ENCODE results near the gene APBA3. TPM values are rescaled to one million over a fixed set of nuclear protein-coding genes. Genes with fewer than 3 reads are reported as not detected.
"Not testable (repeated sequence)": the region's sequence is repeated elsewhere in the genome, so short reads cannot be mapped to it uniquely, and the experiment has no call there.

Gene APBA3
- total and polyA plus RNA-seq, 2 donors: 23.7 to 26.1 TPM

DNA sequence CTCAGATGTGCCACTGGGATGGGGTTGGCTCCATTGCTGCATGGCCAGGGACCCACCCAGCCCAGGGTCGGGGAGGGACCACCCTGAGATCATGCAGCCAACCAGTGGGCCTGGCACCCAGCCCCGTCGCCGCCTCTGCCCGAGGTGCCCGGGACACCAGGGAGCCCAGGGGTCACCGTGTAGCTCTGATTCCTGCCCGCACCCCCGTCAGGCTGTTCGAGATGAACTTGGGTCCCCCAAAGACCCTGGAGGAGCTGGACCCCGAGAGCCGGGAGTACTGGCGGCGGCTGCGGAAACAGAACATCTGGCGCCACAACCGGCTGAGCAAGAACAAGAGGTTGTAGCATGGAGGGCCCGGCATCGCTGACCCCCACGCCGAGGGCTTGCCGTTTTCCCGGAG, 5.6 kb upstream of the APBA3 start:
- peak overlapping the region in 1 of 2 donors; percentile 9 for H3K27ac ChIP-seq (ENCODE audit: low read depth in 1 of 2, low read length in 1 of 2)
- H3K4me1 ChIP-seq (ENCODE audit: control insufficient read depth in 2 of 2, insufficient read depth in 2 of 2, low read length in 2 of 2): peaks cover 0 to 7% of the 10 kb centered on the region in 2 donors
- no peaks in the 10 kb centered on the region for H3K9me3 ChIP-seq (ENCODE audit: control insufficient read depth in 2 of 2, insufficient read depth in 1 of 2, low read length in 1 of 2)
- H3K4me3 ChIP-seq (ENCODE audit: low read length in 2 of 2): no peak overlapping the region
- WGBS: 99% methylated on average over 23 of the region's 23 CpGs
- no peak for DNase-seq (ENCODE audit: low read depth in 6 of 9, low spot score in 9 of 9)
- H3K27me3 ChIP-seq (ENCODE audit: control insufficient read depth in 2 of 2, insufficient read depth in 1 of 2, low read length in 1 of 2): no peaks in the 10 kb centered on the region
- peaks cover 30 to 44% of the 10 kb centered on the region in 2 donors for H3K36me3 ChIP-seq (ENCODE audit: control insufficient read depth in 2 of 2, insufficient read depth in 2 of 2, low read length in 1 of 2)

- no peaks in the 10 kb centered on the region for H3K27me3 ChIP-seq (ENCODE audit: control insufficient read depth in 2 of 2, insufficient read depth in 1 of 2, low read length in 1 of 2)
- no peak overlapping the region for H3K27ac ChIP-seq (ENCODE audit: low read depth in 1 of 2, low read length in 1 of 2)
- DNase-seq (ENCODE audit: low read depth in 6 of 9, low spot score in 9 of 9): no peak
- no peaks in the 10 kb centered on the region for H3K9me3 ChIP-seq (ENCODE audit: control insufficient read depth in 2 of 2, insufficient read depth in 1 of 2, low read length in 1 of 2)
- H3K36me3 ChIP-seq (ENCODE audit: control insufficient read depth in 2 of 2, insufficient read depth in 2 of 2, low read length in 1 of 2): peaks cover 30 to 44% of the 10 kb centered on the region in 2 donors
- no peak overlapping the region for H3K4me3 ChIP-seq (ENCODE audit: low read length in 2 of 2)
- WGBS: 96% methylated on average over 7 of the region's 7 CpGs
- peaks cover 4 to 12% of the 10 kb centered on the region in 2 donors for H3K4me1 ChIP-seq (ENCODE audit: control insufficient read depth in 2 of 2, insufficient read depth in 2 of 2, low read length in 2 of 2)
Measured at GRCh38 chr19:3766520-3766919, 5.0 kb upstream of the APBA3 start.

GRCh38 chr19:3765757-3766156, 4.3 kb upstream of the APBA3 start:
- peaks cover 30 to 44% of the 10 kb centered on the region in 2 donors for H3K36me3 ChIP-seq (ENCODE audit: control insufficient read depth in 2 of 2, insufficient read depth in 2 of 2, low read length in 1 of 2)
- 97% methylated on average over 5 of the region's 5 CpGs for WGBS
- H3K27ac ChIP-seq (ENCODE audit: low read depth in 1 of 2, low read length in 1 of 2): not testable (repeated sequence)

DNA sequence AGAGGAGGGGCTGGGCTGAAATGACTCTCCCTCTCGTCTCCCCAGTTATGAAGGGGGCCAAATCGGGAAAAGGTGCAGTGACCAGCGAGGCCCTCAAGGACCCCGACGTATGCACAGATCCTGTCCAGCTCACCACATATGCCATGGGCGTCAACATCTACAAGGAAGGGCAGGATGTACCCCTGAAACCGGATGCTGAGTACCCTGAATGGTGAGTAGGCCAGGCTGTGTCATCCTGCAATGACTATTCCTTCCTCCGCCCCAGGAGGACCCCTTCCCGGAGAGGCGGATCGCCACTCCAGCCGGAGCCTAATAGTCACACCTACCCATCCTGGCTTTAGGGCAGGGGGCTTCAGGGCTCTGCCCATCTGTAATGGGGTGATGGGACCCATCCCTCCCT, 3.6 kb upstream of the APBA3 start:
- Histone ChIP-seq H3K4me1 (ENCODE audit: control insufficient read depth in 2 of 2, insufficient read depth in 2 of 2, low read length in 2 of 2) (peaks cover 11 to 18% of the 10 kb centered on the region in 2 donors), H3K27ac (ENCODE audit: low read depth in 1 of 2, low read length in 1 of 2) (no peak overlapping the region), H3K27me3 (ENCODE audit: control insufficient read depth in 2 of 2, insufficient read depth in 1 of 2, low read length in 1 of 2) (no peaks in the 10 kb centered on the region), H3K36me3 (ENCODE audit: control insufficient read depth in 2 of 2, insufficient read depth in 2 of 2, low read length in 1 of 2) (peaks cover 30 to 44% of the 10 kb centered on the region in 2 donors), H3K9me3 (ENCODE audit: control insufficient read depth in 2 of 2, insufficient read depth in 1 of 2, low read length in 1 of 2) (no peaks in the 10 kb centered on the region), H3K4me3 (ENCODE audit: low read length in 2 of 2) (no peak overlapping the region)
- 98% methylated on average over 12 of the region's 12 CpGs for WGBS
- DNase-seq (ENCODE audit: low read depth in 6 of 9, low spot score in 9 of 9): no peak

More at GRCh38 chr19:3765757-3766156, 4.3 kb upstream of the APBA3 start:
- H3K4me3 ChIP-seq (ENCODE audit: low read length in 2 of 2); H3K27me3 ChIP-seq (ENCODE audit: control insufficient read depth in 2 of 2, insufficient read depth in 1 of 2, low read length in 1 of 2); DNase-seq (ENCODE audit: low read depth in 6 of 9, low spot score in 9 of 9); H3K9me3 ChIP-seq (ENCODE audit: control insufficient read depth in 2 of 2, insufficient read depth in 1 of 2, low read length in 1 of 2): not testable (repeated sequence)
- H3K4me1 ChIP-seq (ENCODE audit: control insufficient read depth in 2 of 2, insufficient read depth in 2 of 2, low read length in 2 of 2): peaks cover 7 to 17% of the 10 kb centered on the region in 2 donors

- Histone ChIP-seq H3K9me3 (ENCODE audit: control insufficient read depth in 2 of 2, insufficient read depth in 1 of 2, low read length in 1 of 2) (no peaks in the 10 kb centered on the region), H3K27ac (ENCODE audit: low read depth in 1 of 2, low read length in 1 of 2) (peak within 1 kb of the TSS; percentile 99 to 100), H3K27me3 (ENCODE audit: control insufficient read depth in 2 of 2, insufficient read depth in 1 of 2, low read length in 1 of 2) (no peaks in the 10 kb centered on the region), H3K4me3 (ENCODE audit: low read length in 2 of 2) (peak within 1 kb of the TSS; percentile 96 to 99), H3K36me3 (ENCODE audit: control insufficient read depth in 2 of 2, insufficient read depth in 2 of 2, low read length in 1 of 2) (peaks cover 33 to 35% of the 10 kb centered on the region in 2 donors), H3K4me1 (ENCODE audit: control insufficient read depth in 2 of 2, insufficient read depth in 2 of 2, low read length in 2 of 2) (peaks cover 11 to 18% of the 10 kb centered on the region in 2 donors)
- peak; percentile 99 to 100 (median 100) for DNase-seq (ENCODE audit: low read depth in 6 of 9, low spot score in 9 of 9)
- WGBS: 4% methylated on average over 47 of the region's 47 CpGs
Measured at GRCh38 chr19:3762501-3763459, 1.3 kb upstream of the APBA3 start, which contains the start of gene MRPL54. Gene MRPL54, plus strand, starts transcription at chr19:3762682. Its CDS starts 19 bp downstream, at chr19:3762701.

DNA sequence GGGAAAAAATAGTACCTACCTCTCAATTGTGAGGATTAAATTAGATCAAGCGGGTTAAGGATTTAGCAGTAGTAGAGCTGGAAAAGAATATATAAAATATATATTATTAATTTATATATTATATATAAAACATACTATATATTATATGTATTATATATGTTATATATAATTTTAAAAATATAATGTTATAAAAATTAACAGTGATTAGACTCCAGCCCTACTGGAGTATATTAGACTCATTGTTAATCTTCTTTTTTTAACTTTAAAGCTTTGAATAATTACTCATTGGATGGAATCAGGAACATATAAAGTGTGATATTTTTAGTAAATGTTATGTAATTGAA, 610 bp upstream of the APBA3 start:
- DNase-seq (ENCODE audit: low read depth in 6 of 9, low spot score in 9 of 9): no peak
- Histone ChIP-seq H3K4me3 (ENCODE audit: low read length in 2 of 2) (peak overlapping the region in 1 of 2 donors; percentile 96), H3K27me3 (ENCODE audit: control insufficient read depth in 2 of 2, insufficient read depth in 1 of 2, low read length in 1 of 2) (no peaks in the 10 kb centered on the region), H3K9me3 (ENCODE audit: control insufficient read depth in 2 of 2, insufficient read depth in 1 of 2, low read length in 1 of 2) (no peaks in the 10 kb centered on the region), H3K36me3 (ENCODE audit: control insufficient read depth in 2 of 2, insufficient read depth in 2 of 2, low read length in 1 of 2) (peaks cover 28 to 33% of the 10 kb centered on the region in 2 donors), H3K27ac (ENCODE audit: low read depth in 1 of 2, low read length in 1 of 2) (peak overlapping the region in 1 of 2 donors; percentile 99), H3K4me1 (ENCODE audit: control insufficient read depth in 2 of 2, insufficient read depth in 2 of 2, low read length in 2 of 2) (peaks cover 11 to 18% of the 10 kb centered on the region in 2 donors)
- WGBS: 80% methylated on average over 1 of the region's 1 CpG

DNA sequence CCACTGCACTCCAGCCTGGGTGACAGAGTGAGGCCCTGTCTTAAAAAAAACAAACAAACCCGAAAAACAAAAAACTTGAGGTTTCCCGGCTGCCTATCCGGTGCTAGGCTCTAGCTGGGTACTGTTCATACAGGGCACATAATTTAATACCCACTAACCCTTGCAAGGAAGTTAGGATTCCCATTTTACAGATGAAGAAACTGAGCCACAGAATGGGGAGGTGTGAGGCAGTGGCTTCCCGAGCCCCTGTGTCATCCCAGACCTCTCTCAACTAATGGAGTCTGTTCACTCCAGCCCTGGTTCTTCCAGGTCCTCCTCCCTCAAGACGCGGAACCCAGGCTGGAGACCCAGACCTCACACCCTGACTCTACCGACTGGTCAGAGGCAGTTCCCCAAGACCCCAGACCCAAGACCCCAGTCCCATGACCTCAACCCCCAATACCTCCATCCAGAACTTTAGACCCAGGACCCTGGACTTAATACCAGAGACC, 576 bp downstream of the APBA3 start:
- no peaks in the 10 kb centered on the region for H3K27me3 ChIP-seq (ENCODE audit: control insufficient read depth in 2 of 2, insufficient read depth in 1 of 2, low read length in 1 of 2)
- peaks cover 22 to 24% of the 10 kb centered on the region in 2 donors for H3K36me3 ChIP-seq (ENCODE audit: control insufficient read depth in 2 of 2, insufficient read depth in 2 of 2, low read length in 1 of 2)
- H3K4me3 ChIP-seq (ENCODE audit: low read length in 2 of 2): peak overlapping the region; percentile 96 to 99
- DNase-seq (ENCODE audit: low read depth in 6 of 9, low spot score in 9 of 9): peak in 1 of 9 donors; percentile 7
- H3K9me3 ChIP-seq (ENCODE audit: control insufficient read depth in 2 of 2, insufficient read depth in 1 of 2, low read length in 1 of 2): no peaks in the 10 kb centered on the region
- peak overlapping the region; percentile 67 to 85 for H3K27ac ChIP-seq (ENCODE audit: low read depth in 1 of 2, low read length in 1 of 2)
- 51% methylated on average over 7 of the region's 7 CpGs for WGBS
- H3K4me1 ChIP-seq (ENCODE audit: control insufficient read depth in 2 of 2, insufficient read depth in 2 of 2, low read length in 2 of 2): peaks cover 11 to 18% of the 10 kb centered on the region in 2 donors

GRCh38 chr19:3759482-3760254, 1.8 kb downstream of the APBA3 start:
- Histone ChIP-seq H3K27ac (ENCODE audit: low read depth in 1 of 2, low read length in 1 of 2) (no peak overlapping the region), H3K27me3 (ENCODE audit: control insufficient read depth in 2 of 2, insufficient read depth in 1 of 2, low read length in 1 of 2) (no peaks in the 10 kb centered on the region), H3K9me3 (ENCODE audit: control insufficient read depth in 2 of 2, insufficient read depth in 1 of 2, low read length in 1 of 2) (no peaks in the 10 kb centered on the region), H3K36me3 (ENCODE audit: control insufficient read depth in 2 of 2, insufficient read depth in 2 of 2, low read length in 1 of 2) (peaks cover 17 to 18% of the 10 kb centered on the region in 2 donors), H3K4me3 (ENCODE audit: low read length in 2 of 2) (no peak overlapping the region), H3K4me1 (ENCODE audit: control insufficient read depth in 2 of 2, insufficient read depth in 2 of 2, low read length in 2 of 2) (peaks cover 11 to 18% of the 10 kb centered on the region in 2 donors)
- no peak for DNase-seq (ENCODE audit: low read depth in 6 of 9, low spot score in 9 of 9)
- WGBS: 94% methylated on average over 19 of the region's 19 CpGs
